Measurements from ENCODE around the gene ARHGAP12.

ARHGAP12 gene

DNA sequence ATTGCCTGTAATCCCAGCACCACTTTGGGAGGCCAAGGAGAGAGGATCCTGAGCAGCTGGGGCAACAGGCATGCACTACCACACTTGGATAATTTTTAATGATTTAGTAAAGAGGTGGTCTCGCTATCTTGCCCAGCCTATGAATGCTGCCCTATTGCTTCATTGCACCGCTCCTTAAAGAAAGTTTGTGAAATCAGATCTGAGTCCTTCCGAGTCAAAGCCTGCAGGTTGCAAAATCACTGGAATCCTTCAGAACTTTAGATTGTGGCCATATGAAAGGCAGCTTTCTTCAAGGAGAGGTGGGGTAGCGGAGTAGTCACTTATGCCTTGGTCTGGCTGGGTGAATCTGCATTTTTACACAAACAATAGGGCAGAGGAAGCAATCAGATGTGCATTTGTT is 166.3 kb downstream of the ARHGAP12 start:
- TF ChIP-seq CTCF (conservative IDR thresholded peaks at IDR 0.05; ENCODE audit: low read length) (no peak), EZH2phosphoT487 (IDR thresholded peaks at IDR 0.05; ENCODE audit: borderline replicate concordance) (no peak)
- Histone ChIP-seq H3K4me3 (ENCODE audit: low read length, poor library complexity, severe bottlenecking) (no peak overlapping the region), H3K79me2 (ENCODE audit: insufficient read depth, low read length) (no peaks in the 10 kb centered on the region), H3K9ac (ENCODE audit: low read depth, low read length, poor library complexity, severe bottlenecking) (no peak overlapping the region), H3F3A (ENCODE audit: low read depth) (no peaks in the 10 kb centered on the region), H3K9me2 (replicated peaks; ENCODE audit: low read depth, low read length) (no peaks in the 10 kb centered on the region), H3K4me2 (ENCODE audit: low read depth, low read length, poor library complexity, severe bottlenecking) (no peak overlapping the region), H4K20me1 (ENCODE audit: insufficient read depth, low read length, poor library complexity, severe bottlenecking) (no peaks in the 10 kb centered on the region), H3K27me3 (ENCODE audit: insufficient read depth, low read length, poor library complexity, severe bottlenecking) (no peaks in the 10 kb centered on the region), H3K4me1 (ENCODE audit: insufficient read depth, low read length, poor library complexity, severe bottlenecking) (peaks cover 8% of the 10 kb centered on the region), H3K36me3 (ENCODE audit: insufficient read depth, low read length) (no peaks in the 10 kb centered on the region), H3K9me3 (ENCODE audit: insufficient read depth, low read depth, low read length) (no peaks in the 10 kb centered on the region), H2AFZ (ENCODE audit: low read length) (no peak overlapping the region)

- H3K4me2 ChIP-seq (ENCODE audit: low read depth, low read length, poor library complexity, severe bottlenecking), result peak overlapping the region; percentile 70
- H3K79me2 ChIP-seq (ENCODE audit: insufficient read depth, low read length), result no peaks in the 10 kb centered on the region
- no peaks in the 10 kb centered on the region for H3F3A ChIP-seq (ENCODE audit: low read depth)
Observed at GRCh38 chr10:31761156-31761555, 167.5 kb downstream of the ARHGAP12 start.

GRCh38 chr10:31760674-31761081 is 168.0 kb downstream of the ARHGAP12 start:
- TF ChIP-seq CTCF (conservative IDR thresholded peaks at IDR 0.05; ENCODE audit: low read length), result no peak
- no peak for TF ChIP-seq EZH2phosphoT487 (IDR thresholded peaks at IDR 0.05; ENCODE audit: borderline replicate concordance)
- Histone ChIP-seq H3K9me3 (ENCODE audit: insufficient read depth, low read depth, low read length) (no peaks in the 10 kb centered on the region), H4K20me1 (ENCODE audit: insufficient read depth, low read length, poor library complexity, severe bottlenecking) (no peaks in the 10 kb centered on the region), H3K9ac (ENCODE audit: low read depth, low read length, poor library complexity, severe bottlenecking) (peak overlapping the region; percentile 49), H3F3A (ENCODE audit: low read depth) (no peaks in the 10 kb centered on the region), H3K9me2 (replicated peaks; ENCODE audit: low read depth, low read length) (no peaks in the 10 kb centered on the region), H3K4me3 (ENCODE audit: low read length, poor library complexity, severe bottlenecking) (peak overlapping the region; percentile 98), H3K4me2 (ENCODE audit: low read depth, low read length, poor library complexity, severe bottlenecking) (peak overlapping the region; percentile 70), H3K4me1 (ENCODE audit: insufficient read depth, low read length, poor library complexity, severe bottlenecking) (peaks cover 8% of the 10 kb centered on the region), H3K79me2 (ENCODE audit: insufficient read depth, low read length) (no peaks in the 10 kb centered on the region), H2AFZ (ENCODE audit: low read length) (peak overlapping the region; percentile 87), H3K27me3 (ENCODE audit: insufficient read depth, low read length, poor library complexity, severe bottlenecking) (no peaks in the 10 kb centered on the region), H3K36me3 (ENCODE audit: insufficient read depth, low read length) (no peaks in the 10 kb centered on the region)

More at GRCh38 chr10:31761156-31761555, 167.5 kb downstream of the ARHGAP12 start:
- Histone ChIP-seq H3K27me3 (ENCODE audit: insufficient read depth, low read length, poor library complexity, severe bottlenecking) (no peaks in the 10 kb centered on the region), H3K9me2 (replicated peaks; ENCODE audit: low read depth, low read length) (no peaks in the 10 kb centered on the region), H3K9ac (ENCODE audit: low read depth, low read length, poor library complexity, severe bottlenecking) (no peak overlapping the region), H3K4me1 (ENCODE audit: insufficient read depth, low read length, poor library complexity, severe bottlenecking) (peaks cover 8% of the 10 kb centered on the region), H3K9me3 (ENCODE audit: insufficient read depth, low read depth, low read length) (no peaks in the 10 kb centered on the region), H2AFZ (ENCODE audit: low read length) (peak overlapping the region; percentile 87; the same call in 1 of the 2 replicates), H3K4me3 (ENCODE audit: low read length, poor library complexity, severe bottlenecking) (no peak overlapping the region), H3K36me3 (ENCODE audit: insufficient read depth, low read length) (no peaks in the 10 kb centered on the region), H4K20me1 (ENCODE audit: insufficient read depth, low read length, poor library complexity, severe bottlenecking) (no peaks in the 10 kb centered on the region)
- TF ChIP-seq CTCF (conservative IDR thresholded peaks at IDR 0.05; ENCODE audit: low read length) (no peak), EZH2phosphoT487 (IDR thresholded peaks at IDR 0.05; ENCODE audit: borderline replicate concordance) (no peak)

All from Loucy (cell line).